Tibial nerve (tissue), 4 donors: ENCODE results near the gene MAGI3.

Source experiments
- EP300 ChIP-seq, 2 donors: sonication (generic); formaldehyde crosslinking; IDR thresholded peaks; one replicate each; pipeline ENCODE4 v1.6.1; 2017; ENCODE audit warnings: antibody characterized with exemption in 2 of 2, mild to moderate bottlenecking in 1 of 2
- POLR2A ChIP-seq, 2 donors: fragments of 450-650 bp; IDR thresholded peaks; one replicate each; pipeline ENCODE4 v1.6.1; 2017; ENCODE audit warnings: antibody characterized with exemption in 2 of 2, mild to moderate bottlenecking in 2 of 2, moderate library complexity in 2 of 2
- TF ChIP-seq, protein P1 (sequence below), 5 experiments: fragments of 200-600 bp in 3 of 5; fragments of 450-650 bp in 2 of 5; sonication (generic) in 3 of 5; IDR thresholded peaks; one replicate each; pipeline ENCODE4 v1.5.1; 2016 to 2019; ENCODE audit warnings: antibody characterized with exemption in 5 of 5, mild to moderate bottlenecking in 3 of 5, moderate library complexity in 2 of 5

DNA sequence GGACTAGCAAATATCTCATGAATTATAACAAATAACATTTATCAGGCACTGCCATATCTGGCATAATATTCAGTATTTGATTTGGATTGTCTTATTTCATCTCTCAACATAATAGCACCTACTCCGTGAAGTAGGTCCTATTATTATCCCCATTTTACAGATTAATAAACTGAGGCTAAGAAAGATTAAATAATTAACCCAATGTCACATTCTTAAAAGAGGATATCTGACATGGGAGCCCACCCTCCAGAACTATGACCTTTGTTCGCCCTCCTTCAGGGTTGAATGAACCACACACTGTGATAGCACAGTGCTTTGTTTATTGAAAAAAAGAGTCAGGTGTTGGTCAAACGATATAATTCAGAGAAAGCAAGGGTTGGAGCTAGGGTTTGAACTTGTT lies 19.4 kb upstream of the MAGI3 start:
- TF ChIP-seq, protein P1, sequence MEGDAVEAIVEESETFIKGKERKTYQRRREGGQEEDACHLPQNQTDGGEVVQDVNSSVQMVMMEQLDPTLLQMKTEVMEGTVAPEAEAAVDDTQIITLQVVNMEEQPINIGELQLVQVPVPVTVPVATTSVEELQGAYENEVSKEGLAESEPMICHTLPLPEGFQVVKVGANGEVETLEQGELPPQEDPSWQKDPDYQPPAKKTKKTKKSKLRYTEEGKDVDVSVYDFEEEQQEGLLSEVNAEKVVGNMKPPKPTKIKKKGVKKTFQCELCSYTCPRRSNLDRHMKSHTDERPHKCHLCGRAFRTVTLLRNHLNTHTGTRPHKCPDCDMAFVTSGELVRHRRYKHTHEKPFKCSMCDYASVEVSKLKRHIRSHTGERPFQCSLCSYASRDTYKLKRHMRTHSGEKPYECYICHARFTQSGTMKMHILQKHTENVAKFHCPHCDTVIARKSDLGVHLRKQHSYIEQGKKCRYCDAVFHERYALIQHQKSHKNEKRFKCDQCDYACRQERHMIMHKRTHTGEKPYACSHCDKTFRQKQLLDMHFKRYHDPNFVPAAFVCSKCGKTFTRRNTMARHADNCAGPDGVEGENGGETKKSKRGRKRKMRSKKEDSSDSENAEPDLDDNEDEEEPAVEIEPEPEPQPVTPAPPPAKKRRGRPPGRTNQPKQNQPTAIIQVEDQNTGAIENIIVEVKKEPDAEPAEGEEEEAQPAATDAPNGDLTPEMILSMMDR (IDR thresholded peaks at IDR 0.05), result no peak
- no peak for TF ChIP-seq POLR2A (IDR thresholded peaks at IDR 0.05)
- TF ChIP-seq EP300 (IDR thresholded peaks at IDR 0.05), result no peak
